GM12891 (cell line): ENCODE results near the gene USP25.

Experiments used
- PAX5 ChIP-seq: IDR thresholded peaks from 2 replicates; pipeline ENCODE4 v1.6.1; 2011; ENCODE audit warnings: low read length, moderate library complexity, mild to moderate bottlenecking; ENCODE audit not compliant: insufficient read depth, severe bottlenecking
- POLR2A ChIP-seq: IDR thresholded peaks from 2 replicates; pipeline ENCODE4 v1.6.1; 2011; ENCODE audit warnings: low read depth, low read length, control low read depth
- POLR2AphosphoS5 ChIP-seq: IDR thresholded peaks from 2 replicates; pipeline ENCODE4 v1.6.1; 2011; ENCODE audit warnings: low read depth, low read length, control low read depth
- SPI1 ChIP-seq: IDR thresholded peaks from 2 replicates; pipeline ENCODE4 v1.6.1; 2011; ENCODE audit warnings: low read depth, low read length, control low read depth

- TF ChIP-seq POLR2AphosphoS5 (no peak), POLR2A (no peak), PAX5 (no peak), SPI1 (no peak)
Observed at GRCh38 chr21:15928196-15928595, 198.4 kb downstream of the USP25 start.
